COR-L47 (cell line): ENCODE results near the gene ANGPTL4.
"Not testable (repeated sequence)": the region's sequence is repeated elsewhere in the genome, so short reads cannot be mapped to it uniquely, and the experiment has no call there.

Experiments used
- DNase-seq: peaks from one replicate; lab custom pipeline; 2025; lab: John Stamatoyannopoulos, UW

ANGPTL4 gene

GRCh38 chr19:8389891-8390616 lies 26.1 kb downstream of the ANGPTL4 start, which contains the start of gene RAB11B:
RAB11B (plus strand) TSS chr19:8390360; CDS start chr19:8390417, 57 bp downstream.
- DNase-seq = peak; percentile 100

- peak; percentile 78 for DNase-seq
Observed at GRCh38 chr19:8390617-8390981, 26.6 kb downstream of the ANGPTL4 start.

DNA sequence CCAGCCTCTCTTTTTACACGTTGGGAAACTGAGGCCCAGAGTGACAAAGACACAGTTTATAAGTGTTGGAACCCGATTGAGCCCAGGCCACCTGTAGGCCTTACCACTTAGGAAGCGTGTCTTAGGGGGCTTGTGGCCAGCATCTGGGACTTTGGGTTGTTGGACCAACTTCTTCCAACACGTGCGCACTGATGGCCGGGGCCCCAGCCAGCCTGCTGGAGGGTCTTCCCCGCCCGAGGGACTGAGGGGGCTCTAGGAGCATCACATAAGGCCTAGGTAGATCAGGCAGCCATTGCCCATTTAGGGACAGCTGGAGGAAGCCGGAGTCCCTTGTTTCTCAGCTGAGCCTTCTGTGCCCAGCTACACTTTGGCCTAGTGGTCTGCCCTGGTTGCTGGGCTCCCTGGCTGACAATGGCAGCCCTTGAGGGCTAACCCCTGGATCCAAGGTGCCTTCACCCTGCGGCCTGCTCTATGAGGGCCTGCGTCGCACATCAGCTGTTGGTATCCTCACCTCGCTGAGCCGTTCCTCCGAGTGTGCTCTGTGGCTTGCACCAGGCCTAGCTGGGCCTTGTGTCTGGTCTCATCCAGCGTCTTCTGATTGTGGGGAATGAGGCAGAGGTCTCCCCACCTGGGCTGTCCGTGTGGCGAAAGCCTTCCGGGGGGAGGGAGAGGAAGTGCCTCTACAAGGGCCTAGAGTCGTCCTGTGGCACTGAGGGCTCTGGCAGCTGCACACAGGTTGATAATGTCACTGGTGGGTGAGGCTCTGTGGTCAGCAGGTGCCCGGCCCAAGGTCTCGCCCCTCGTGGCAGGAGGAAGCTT lies 27.5 kb downstream of the ANGPTL4 start:
- DNase-seq = no peak

DNA sequence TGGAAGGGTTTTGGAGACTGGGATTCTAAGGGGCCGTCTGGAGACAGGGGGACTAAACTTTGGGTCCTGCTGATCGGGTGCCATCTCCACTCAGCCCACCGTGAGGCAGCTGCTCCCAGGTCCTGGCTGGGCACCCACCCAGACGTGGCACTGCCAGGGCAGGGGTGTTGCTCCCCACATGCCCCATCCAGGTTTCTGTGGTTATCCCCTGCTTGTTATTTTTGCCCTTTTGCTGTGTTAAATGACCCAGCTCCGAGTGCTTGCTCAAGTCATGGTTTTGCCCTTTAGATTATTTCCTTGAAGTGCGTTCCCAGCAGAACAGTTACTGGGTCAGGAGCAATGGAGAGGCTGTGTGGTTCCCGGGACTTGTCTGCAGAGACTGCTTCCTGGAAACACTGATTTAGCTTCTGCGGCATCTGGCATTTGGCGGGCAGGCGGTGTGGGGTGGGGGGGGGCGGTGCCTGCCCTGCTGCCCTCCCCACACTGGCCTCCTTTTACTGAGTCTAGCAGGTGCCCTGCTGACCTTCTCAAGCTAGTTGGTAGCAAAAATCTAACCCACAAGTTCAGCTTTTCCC lies 28.1 kb downstream of the ANGPTL4 start:
- DNase-seq = no peak

DNA sequence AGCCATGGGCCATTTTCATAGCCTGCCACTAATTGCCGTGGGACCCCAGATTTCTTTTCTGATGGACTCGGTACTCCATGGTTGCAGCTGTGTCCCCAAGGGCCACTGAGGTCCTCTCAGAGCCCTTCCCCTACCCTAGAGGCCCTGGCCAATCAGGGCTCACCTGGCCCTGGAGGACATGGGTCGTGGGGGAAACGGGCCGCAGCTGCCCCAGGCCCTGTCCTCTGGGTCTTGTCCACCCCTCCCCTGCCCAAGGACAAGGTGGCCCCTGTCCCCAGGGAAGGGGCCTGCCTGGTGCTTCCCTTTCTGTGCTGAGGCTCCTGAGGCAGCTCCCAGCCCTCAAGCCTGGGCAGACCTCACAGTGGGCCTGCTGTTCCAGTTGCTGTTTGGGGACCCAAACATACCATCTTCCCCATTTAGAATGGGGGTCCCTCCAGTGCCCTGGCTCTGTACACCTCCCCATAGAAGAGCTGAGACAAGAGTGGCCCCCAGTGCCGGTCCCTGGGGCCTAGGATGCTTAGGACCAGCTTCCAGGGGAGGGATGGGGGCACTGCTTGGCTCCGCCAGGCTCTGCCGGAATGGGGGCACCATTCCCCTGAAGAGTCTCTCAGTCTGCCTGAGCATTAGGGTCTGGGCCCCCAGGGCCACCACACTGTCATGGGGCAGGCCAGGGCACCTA lies 29.4 kb downstream of the ANGPTL4 start:
- no peak for DNase-seq

DNA sequence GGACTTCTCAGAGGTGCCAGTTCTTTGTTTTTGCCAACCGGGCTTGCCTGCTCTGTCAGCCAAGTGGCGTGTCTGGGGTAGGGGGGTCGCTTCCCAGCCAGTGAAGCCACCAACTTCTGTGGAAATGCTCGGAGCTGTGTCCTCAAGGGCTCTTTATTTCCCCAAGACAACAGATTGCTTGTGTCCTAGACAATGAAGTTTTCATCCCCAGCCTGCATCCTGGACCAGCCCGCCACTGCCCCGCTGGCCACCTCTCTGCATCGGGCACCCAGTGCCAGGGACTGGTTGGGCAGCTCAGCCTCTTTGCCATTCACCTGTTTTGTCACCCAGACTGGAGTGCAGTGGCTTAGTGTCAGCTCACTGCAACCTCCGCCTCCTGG lies 29.9 kb downstream of the ANGPTL4 start:
- no peak for DNase-seq

GRCh38 chr19:8395621-8396082 lies 31.7 kb downstream of the ANGPTL4 start:
- no peak for DNase-seq

GRCh38 chr19:8396185-8396562 lies 32.2 kb downstream of the ANGPTL4 start:
- DNase-seq = no peak

DNA sequence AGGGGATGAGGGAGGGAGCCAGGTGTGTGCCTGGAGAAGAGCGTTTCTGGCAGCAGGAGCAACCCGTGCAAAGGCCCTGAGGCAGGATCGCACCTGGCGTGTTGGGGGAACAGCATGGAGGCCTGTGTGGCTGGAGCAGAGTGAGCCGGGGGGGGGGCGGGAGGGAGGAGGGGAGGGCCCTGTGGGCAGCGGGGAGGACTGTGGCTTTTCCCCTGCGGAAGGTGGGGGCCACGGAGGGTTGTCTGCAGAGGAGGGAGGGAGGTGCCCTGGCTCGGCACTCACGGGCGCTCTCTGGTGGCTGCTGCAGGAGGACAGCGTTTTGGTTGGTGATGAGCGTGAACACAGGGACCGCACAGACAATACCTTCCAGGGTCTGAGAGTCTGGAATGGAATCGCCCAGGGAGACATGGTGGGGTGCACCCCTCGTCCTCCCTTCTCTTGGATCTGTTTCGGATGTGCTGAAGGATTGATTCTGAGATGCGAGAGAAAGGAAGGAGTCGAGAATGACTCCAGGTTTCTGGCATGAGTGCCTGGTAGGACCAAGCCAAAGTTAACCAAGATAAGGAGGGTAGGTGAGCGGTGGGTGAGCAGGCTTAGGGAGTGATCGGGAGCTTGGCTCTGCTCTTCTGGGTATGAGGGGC lies 32.7 kb downstream of the ANGPTL4 start:
- DNase-seq = no peak

- no peak for DNase-seq
Observed at GRCh38 chr19:8397271-8397670, 33.3 kb downstream of the ANGPTL4 start.

DNA sequence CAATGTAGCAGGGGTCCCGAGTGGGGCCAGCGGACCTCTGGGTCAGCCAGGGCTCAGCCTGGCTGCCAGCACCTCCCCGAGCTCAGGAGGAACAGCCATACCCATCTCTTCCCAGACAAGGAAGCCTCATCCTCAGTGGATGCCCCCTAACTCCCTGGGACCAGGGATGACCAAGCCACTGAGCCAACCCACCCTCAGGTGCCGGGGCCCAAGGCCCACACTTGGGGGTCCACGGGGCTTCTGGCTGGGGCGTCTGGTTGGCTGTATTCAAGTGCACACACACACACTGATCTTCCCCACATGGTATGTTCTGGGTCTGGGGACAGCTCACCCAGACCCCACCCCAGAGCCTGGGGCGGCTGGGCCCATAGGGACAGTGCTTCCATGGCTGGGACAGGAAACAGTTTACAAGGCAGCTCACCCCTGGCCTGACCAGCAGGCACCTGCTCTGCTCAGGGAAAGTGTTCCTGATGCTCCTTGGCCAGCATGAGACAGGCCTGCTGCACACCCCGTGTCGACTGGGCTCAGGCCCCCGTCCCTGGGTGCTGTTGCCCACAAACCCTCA lies 33.9 kb downstream of the ANGPTL4 start:
- no peak for DNase-seq

DNA sequence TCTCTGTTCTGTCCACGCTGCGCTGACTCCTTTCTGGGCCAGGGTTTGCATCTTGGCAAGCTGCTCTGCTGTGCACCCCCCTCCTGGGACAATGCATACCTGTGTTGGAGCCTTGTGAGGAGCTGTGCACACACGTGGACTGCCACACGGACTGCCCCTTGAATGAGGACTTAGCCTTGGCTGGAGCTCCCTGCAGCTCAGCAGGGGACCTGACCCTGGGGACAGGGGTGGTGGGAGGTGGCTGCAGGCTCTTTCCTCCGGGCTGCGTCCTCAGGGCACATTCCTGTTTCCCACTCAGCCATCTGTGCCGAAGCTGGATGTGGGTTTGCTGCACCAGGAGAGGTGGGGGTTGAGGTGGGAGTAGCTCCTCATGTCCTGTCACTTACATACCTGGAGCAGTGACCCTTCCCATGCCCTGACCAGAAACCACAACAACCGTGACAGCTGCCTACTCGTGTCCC lies 34.4 kb downstream of the ANGPTL4 start:
- no peak for DNase-seq

DNA sequence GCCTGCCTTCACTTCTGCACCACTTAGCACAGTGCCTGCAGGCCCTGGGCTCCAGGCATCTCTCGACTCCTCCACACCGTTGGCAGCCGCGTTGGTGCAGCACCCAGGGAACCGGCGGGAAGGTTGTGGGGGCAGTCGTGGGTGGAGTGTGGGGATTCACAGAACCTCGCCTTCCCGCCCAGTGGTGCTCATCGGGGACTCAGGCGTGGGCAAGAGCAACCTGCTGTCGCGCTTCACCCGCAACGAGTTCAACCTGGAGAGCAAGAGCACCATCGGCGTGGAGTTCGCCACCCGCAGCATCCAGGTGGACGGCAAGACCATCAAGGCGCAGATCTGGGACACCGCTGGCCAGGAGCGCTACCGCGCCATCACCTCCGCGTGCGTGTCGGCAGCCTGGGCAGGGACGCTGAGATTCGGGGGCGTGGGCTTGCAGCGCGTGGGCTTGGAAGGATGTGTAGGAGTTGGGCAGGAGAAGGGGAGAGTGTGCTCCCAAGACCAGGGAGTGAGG lies 35.8 kb downstream of the ANGPTL4 start:
- no peak for DNase-seq

GRCh38 chr19:8401981-8402411 lies 38.0 kb downstream of the ANGPTL4 start:
- no peak for DNase-seq

DNA sequence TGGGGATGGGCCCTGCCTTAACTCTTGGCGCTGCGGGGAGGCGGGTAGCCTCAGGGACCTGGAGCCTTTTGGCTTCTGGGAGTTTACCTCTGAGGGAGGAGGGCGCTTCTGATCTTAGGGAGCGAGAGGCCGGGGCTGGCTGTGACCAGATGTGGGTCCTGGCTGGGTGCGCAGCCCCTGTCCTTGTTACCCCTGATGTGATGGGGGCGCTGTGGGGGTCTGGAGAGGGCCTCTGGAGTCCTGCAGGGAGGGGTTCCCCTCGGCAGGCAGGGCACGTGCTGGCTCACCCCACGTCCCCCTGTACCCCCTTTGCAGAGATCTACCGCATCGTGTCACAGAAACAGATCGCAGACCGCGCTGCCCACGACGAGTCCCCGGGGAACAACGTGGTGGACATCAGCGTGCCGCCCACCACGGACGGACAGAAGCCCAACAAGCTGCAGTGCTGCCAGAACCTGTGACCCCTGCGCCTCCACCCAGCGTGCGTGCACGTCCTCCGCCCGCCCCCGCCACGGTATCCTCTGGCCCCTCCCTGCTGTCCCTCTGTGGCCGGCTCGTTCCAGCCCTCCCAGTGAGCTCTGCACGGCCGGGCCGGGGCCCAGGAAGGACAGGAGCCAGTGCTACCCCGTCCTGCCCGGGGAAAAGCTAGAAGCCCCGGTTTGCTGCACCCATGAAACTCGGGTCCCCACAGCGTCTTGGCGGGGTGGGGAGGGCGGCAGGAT lies 39.3 kb downstream of the ANGPTL4 start:
- no peak for DNase-seq

GRCh38 chr19:8403820-8404109 lies 39.8 kb downstream of the ANGPTL4 start:
- DNase-seq = no peak

GRCh38 chr19:8404391-8405151 lies 40.6 kb downstream of the ANGPTL4 start:
- DNase-seq = no peak

DNA sequence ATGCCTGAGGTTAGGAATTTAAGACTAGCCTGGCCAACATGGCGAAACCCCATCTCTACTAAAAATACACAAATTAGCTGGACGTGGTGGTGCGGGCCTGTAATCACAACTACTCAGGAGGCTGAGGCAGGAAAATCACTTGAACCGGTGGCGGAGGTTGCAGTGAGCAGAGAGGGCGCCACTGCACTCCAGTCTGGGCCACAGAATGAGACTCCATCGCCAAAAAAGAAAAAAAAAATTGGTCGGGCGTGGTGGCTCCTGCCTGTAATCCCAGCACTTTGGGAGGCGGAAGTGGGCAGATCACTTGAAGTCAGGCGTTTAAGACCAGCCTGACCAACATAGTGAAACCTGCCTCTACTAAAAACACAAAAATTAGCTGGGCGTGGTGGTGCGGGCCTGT lies 46.8 kb downstream of the ANGPTL4 start:
- DNase-seq = not testable (repeated sequence)

- peak; percentile 90 for DNase-seq
Observed at GRCh38 chr19:8412783-8413628, 49.1 kb downstream of the ANGPTL4 start, which contains the start of gene MARCHF2. MARCHF2 (plus strand) TSS chr19:8413305; CDS start chr19:8421841, 8,536 bp downstream.
